HEK293T (cell line): Measurements from ENCODE around the gene RNU1-3.
"Not testable (repeated sequence)": the region's sequence is repeated elsewhere in the genome, so short reads cannot be mapped to it uniquely, and the experiment has no call there.

Experiments used
- ARNT ChIP-seq: fragments of 450-650 bp; IDR thresholded peaks from 2 replicates; pipeline ENCODE4 v1.6.1; 2017; ENCODE audit warnings: mild to moderate bottlenecking
- BHLHE40 ChIP-seq: fragments of 450-650 bp; IDR thresholded peaks from 2 replicates; pipeline ENCODE4 v1.6.1; 2016; ENCODE audit warnings: mild to moderate bottlenecking, moderate library complexity, borderline replicate concordance
- FOXA1 ChIP-seq: fragments of 450-650 bp; IDR thresholded peaks from 2 replicates; pipeline ENCODE4 v1.6.1; 2016; ENCODE audit warnings: mild to moderate bottlenecking
- HDGF ChIP-seq: fragments of 450-650 bp; IDR thresholded peaks from 2 replicates; pipeline ENCODE4 v1.6.1; 2017; ENCODE audit warnings: antibody characterized with exemption, borderline replicate concordance
- SP1 ChIP-seq: fragments of 450-650 bp; IDR thresholded peaks from 2 replicates; pipeline ENCODE4 v1.6.1; 2017

DNA sequence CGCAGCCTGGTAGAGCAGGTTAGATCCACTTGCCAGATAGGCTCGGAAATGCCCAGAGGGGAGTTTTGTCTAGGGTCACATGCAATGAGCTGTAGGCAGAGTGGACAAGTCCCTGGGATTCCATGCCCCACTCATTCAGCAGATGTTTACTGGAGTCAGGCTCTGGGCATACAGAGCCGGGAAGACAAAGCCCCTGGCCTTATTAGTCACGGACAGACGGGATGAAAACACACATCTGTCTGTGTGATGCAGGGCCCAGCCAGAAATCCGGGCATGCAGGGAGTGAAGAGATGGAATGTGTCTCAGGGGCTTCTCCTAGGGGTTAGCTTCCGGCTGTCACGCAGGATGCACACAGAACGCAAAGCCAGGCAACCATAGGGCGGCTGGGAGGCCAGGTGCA is 46.7 kb upstream of the RNU1-3 start:
- not testable (repeated sequence) for TF ChIP-seq HDGF, FOXA1, SP1, BHLHE40, ARNT
